Nephron (organoid): Measurements from ENCODE around the gene OSBPL7.

Source experiments
- H3K27ac Mint-ChIP-seq, 3 experiments: 2 replicates each; pipeline ENCODE4 v1.8.0; 2020; ENCODE audit warnings: mixed read lengths in 3 of 3, mild to moderate bottlenecking in 2 of 3, moderate library complexity in 1 of 3
- H3K27me3 Mint-ChIP-seq: 2 replicates; pipeline ENCODE4 v1.8.0; 2021; ENCODE audit warnings: low read depth, mild to moderate bottlenecking, moderate library complexity, mixed read lengths
- H3K36me3 Mint-ChIP-seq: 2 replicates; pipeline ENCODE4 v1.8.0; 2020; ENCODE audit warnings: low read depth, mixed read lengths
- H3K4me1 Mint-ChIP-seq: 2 replicates; pipeline ENCODE4 v1.8.0; 2020; ENCODE audit warnings: mixed read lengths
- H3K4me3 Mint-ChIP-seq, 3 experiments: 2 replicates each; pipeline ENCODE4 v1.8.0; 2020; ENCODE audit warnings: mild to moderate bottlenecking in 3 of 3, mixed read lengths in 3 of 3, moderate library complexity in 2 of 3
- H3K9me3 Mint-ChIP-seq: 2 replicates; pipeline ENCODE4 v1.8.0; 2020; ENCODE audit warnings: mixed read lengths
- CTCF ChIP-seq, 3 experiments: fragments of 200-600 bp; sonication (generic); IDR thresholded peaks; one replicate each; pipeline ENCODE4 v1.5.0; 2021; ENCODE audit warnings: antibody characterized with exemption in 3 of 3; ENCODE audit not compliant: unreplicated experiment in 3 of 3

Gene OSBPL7

GRCh38 chr17:47800686-47801085 is 20.9 kb downstream of the OSBPL7 start:
- TF ChIP-seq CTCF (IDR thresholded peaks at IDR 0.05; ENCODE audit: unreplicated experiment in 3 of 3) = no peak
- Mint-ChIP-seq H3K9me3 (no peaks in the 10 kb centered on the region), H3K4me3 (no peak overlapping the region), H3K27me3 (peaks cover 47% of the 10 kb centered on the region), H3K27ac (no peak overlapping the region), H3K4me1 (peaks cover 5% of the 10 kb centered on the region), H3K36me3 (no peaks in the 10 kb centered on the region)

- Mint-ChIP-seq H3K27ac (no peak overlapping the region), H3K4me3 (no peak overlapping the region), H3K36me3 (no peaks in the 10 kb centered on the region), H3K4me1 (no peaks in the 10 kb centered on the region), H3K27me3 (peaks cover 57% of the 10 kb centered on the region), H3K9me3 (no peaks in the 10 kb centered on the region)
- no peak for TF ChIP-seq CTCF (IDR thresholded peaks at IDR 0.05; ENCODE audit: unreplicated experiment in 3 of 3)
Observed at GRCh38 chr17:47797797-47798196, 23.8 kb downstream of the OSBPL7 start.

GRCh38 chr17:47792979-47793378 is 28.6 kb downstream of the OSBPL7 start:
- Mint-ChIP-seq H3K27ac (no peak overlapping the region), H3K9me3 (no peaks in the 10 kb centered on the region)

GRCh38 chr17:47792457-47792856 is 29.1 kb downstream of the OSBPL7 start:
- TF ChIP-seq CTCF (IDR thresholded peaks at IDR 0.05; ENCODE audit: unreplicated experiment in 3 of 3) = no peak
- H3K27ac Mint-ChIP-seq = no peak overlapping the region
- H3K4me1 Mint-ChIP-seq = no peaks in the 10 kb centered on the region
- H3K9me3 Mint-ChIP-seq = no peaks in the 10 kb centered on the region
- peaks cover 87% of the 10 kb centered on the region for H3K27me3 Mint-ChIP-seq
- no peaks in the 10 kb centered on the region for H3K36me3 Mint-ChIP-seq
- no peak overlapping the region for H3K4me3 Mint-ChIP-seq

More at GRCh38 chr17:47792979-47793378, 28.6 kb downstream of the OSBPL7 start:
- no peaks in the 10 kb centered on the region for H3K36me3 Mint-ChIP-seq
- no peak for TF ChIP-seq CTCF (IDR thresholded peaks at IDR 0.05; ENCODE audit: unreplicated experiment in 3 of 3)
- no peaks in the 10 kb centered on the region for H3K4me1 Mint-ChIP-seq
- peaks cover 87% of the 10 kb centered on the region for H3K27me3 Mint-ChIP-seq
- H3K4me3 Mint-ChIP-seq = no peak overlapping the region

- no peak overlapping the region for H3K27ac Mint-ChIP-seq
- H3K4me3 Mint-ChIP-seq = no peak overlapping the region
- no peak for TF ChIP-seq CTCF (IDR thresholded peaks at IDR 0.05; ENCODE audit: unreplicated experiment in 3 of 3)
- no peaks in the 10 kb centered on the region for H3K9me3 Mint-ChIP-seq
- no peaks in the 10 kb centered on the region for H3K4me1 Mint-ChIP-seq
- peaks cover 99% of the 10 kb centered on the region for H3K27me3 Mint-ChIP-seq
- H3K36me3 Mint-ChIP-seq = no peaks in the 10 kb centered on the region
Observed at GRCh38 chr17:47791025-47791424, 30.6 kb downstream of the OSBPL7 start.
